H7 (cell line): ENCODE measurements around the gene BMF. TPM values are rescaled to one million over a fixed set of nuclear protein-coding genes. Genes with fewer than 3 reads are reported as not detected.
"Not testable (repeated sequence)": the region's sequence is repeated elsewhere in the genome, so short reads cannot be mapped to it uniquely, and the experiment has no call there.

Source experiments
- DNase-seq: peaks from one replicate; pipeline ENCODE4 v3.0.0; 2012
- H3K27me3 ChIP-seq: 2 replicates; pipeline ENCODE4 v1.6.0; 2011; ENCODE audit warnings: mild to moderate bottlenecking, low read length; ENCODE audit not compliant: control insufficient read depth, insufficient read depth
- H3K36me3 ChIP-seq: replicated peaks from 2 replicates; pipeline ENCODE4 v1.5.1; 2011; ENCODE audit warnings: low read length; ENCODE audit not compliant: control insufficient read depth, insufficient read depth
- H3K4me3 ChIP-seq: 2 replicates; pipeline ENCODE4 v1.5.1; 2011; ENCODE audit warnings: low read depth, mild to moderate bottlenecking, control low read depth, low read length, moderate library complexity; ENCODE audit not compliant: insufficient read depth
- total RNA-seq: library from RNA; depleted of rRNA; stranded (reverse); fragments of >200 nt; shearing (Covaris generic); gene quantifications from 2 replicates; pipeline ENCODE4 v1.2.3, GENCODE V29; 2014; rRNA removed

BMF gene
- 11.9 and 12.4 TPM in 2 replicates for total RNA-seq

- Histone ChIP-seq H3K27me3 (peaks cover 2% of the 10 kb centered on the region; the same call in 1 of the 2 replicates), H3K36me3 (no peaks in the 10 kb centered on the region; the same call in none of the 2 replicates)
Measured at GRCh38 chr15:40108855-40109735, at the start of gene BMF. BMF (minus strand) TSS chr15:40108879; CDS start chr15:40106086, 2,793 bp downstream.

DNA sequence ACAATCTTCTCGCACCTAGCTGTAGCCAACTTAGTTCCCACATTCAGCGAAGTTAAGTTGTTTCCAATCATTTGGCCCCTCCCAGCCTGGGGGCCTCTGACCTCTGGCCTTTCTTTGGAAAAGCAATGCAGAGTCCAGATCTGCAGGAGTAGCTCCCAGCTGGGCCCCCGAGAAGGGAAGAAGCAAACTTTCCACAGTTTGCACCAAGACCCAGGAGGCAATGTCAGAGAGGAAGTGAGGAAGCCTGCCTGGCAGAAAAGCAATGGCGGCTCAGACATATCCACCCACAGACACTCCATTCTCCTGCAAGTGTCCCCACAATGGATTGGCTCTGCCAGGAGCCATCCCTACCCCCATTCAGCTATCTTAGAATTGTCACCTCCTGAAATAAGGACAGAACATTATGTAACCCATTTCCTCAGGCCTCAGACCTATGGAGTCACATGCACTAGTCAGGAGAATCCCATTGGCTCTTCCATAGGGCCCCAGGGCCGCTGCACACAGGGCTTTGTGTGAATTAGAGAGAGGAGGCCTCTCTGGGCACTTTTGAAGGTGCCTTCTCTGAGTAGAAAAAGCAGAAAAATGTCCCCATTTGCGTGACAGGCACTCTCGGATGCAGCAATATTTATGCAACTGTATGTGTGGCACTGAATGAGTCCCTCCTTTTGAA is 49.2 kb upstream of the BMF start:
- peaks cover 1% of the 10 kb centered on the region; the same call in 1 of the 2 replicates for H3K36me3 ChIP-seq
- H3K4me3 ChIP-seq, result no peak overlapping the region
- DNase-seq, result no peak
- H3K27me3 ChIP-seq, result no peaks in the 10 kb centered on the region

More at GRCh38 chr15:40108855-40109735, at the start of gene BMF:
- H3K4me3 ChIP-seq, result peak within 1 kb of the TSS; percentile 77
- DNase-seq, result peak; percentile 98

DNA sequence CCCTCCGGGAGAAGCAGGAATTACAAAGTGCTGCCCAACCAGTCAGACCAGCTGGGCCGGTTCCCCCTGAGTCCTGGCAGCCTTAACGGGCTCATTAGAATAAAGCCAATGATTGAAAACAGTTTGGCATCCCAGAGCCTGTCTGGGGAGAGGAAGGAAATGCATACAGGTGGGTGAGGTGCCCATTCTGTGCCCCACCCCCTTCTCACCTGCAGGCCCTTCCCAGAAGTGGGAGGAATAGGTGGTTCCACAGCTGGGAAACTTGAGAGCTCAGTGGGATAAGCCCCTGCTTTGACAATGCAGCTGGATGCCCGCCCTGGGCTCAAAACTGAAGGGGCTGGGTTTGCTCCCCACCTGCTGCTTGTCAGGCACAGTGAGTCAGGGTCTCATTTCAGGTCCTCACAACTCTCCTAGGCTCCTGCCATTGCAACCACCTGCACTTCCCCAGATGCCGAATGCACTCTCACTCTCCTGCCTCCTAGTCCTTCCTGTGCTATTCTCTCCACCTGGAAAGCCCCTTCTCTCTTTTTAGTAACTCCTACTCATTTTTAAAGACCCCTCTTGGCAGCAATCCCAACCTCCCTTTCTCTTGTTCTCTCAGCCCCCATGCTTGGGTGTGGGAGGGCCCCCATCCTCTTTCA is 46.7 kb upstream of the BMF start:
- Histone ChIP-seq H3K36me3 (no peaks in the 10 kb centered on the region), H3K27me3 (no peaks in the 10 kb centered on the region), H3K4me3 (no peak overlapping the region)
- peak; percentile 78 for DNase-seq

DNA sequence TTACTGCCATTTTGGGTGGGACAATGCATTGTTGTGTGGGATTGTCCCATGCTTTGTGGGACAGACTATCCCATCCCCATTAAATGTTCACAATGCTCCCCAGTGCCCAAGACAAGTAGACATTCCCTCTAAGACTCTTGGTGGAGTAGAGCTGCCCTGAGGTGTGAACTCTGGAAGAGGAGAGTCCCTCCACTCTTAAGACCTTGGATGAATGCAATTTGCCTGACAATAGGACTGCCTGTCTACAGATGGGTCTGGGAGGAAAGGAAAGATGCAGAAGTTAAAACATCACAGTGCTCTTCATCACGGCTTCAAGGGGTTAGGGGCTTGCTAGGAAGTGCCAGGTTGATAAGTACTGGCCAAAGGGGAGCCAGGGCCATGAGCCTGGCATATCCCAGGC is 46.1 kb upstream of the BMF start:
- DNase-seq, H3K27me3 ChIP-seq, H3K36me3 ChIP-seq, H3K4me3 ChIP-seq: not testable (repeated sequence)

- no peak for DNase-seq
- H3K36me3 ChIP-seq, result no peaks in the 10 kb centered on the region
- no peaks in the 10 kb centered on the region for H3K27me3 ChIP-seq
- H3K4me3 ChIP-seq, result no peak overlapping the region
Measured at GRCh38 chr15:40151991-40152390, 43.3 kb upstream of the BMF start.

GRCh38 chr15:40151499-40151898 is 42.8 kb upstream of the BMF start:
- H3K36me3 ChIP-seq, result no peaks in the 10 kb centered on the region
- no peak overlapping the region for H3K4me3 ChIP-seq
- no peak for DNase-seq
- no peaks in the 10 kb centered on the region for H3K27me3 ChIP-seq

GRCh38 chr15:40150163-40150925 is 41.7 kb upstream of the BMF start:
- DNase-seq, result no peak
- H3K36me3 ChIP-seq, result no peaks in the 10 kb centered on the region
- H3K27me3 ChIP-seq, result no peaks in the 10 kb centered on the region
- H3K4me3 ChIP-seq, result no peak overlapping the region

DNA sequence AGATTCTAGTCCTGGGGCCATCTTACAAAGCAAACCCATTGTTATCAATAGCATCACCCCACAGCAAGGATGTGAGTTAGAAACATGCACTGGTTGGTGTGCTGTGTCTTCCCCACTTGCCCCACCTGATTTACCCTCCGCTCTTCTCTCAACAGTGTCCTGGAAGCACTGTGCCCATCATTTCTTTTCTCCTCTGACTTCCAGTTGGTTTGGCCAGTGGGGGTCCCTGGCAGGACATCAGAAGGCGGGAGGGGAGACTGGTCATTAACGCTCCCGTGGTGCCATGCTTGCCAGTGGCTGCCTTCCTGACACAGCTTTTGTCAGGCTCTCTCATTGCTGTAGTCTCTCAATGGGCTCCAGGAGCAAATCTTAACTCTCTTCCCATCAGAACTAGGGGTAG is 40.7 kb upstream of the BMF start:
- H3K27me3 ChIP-seq, result no peaks in the 10 kb centered on the region
- DNase-seq, result no peak
- H3K36me3 ChIP-seq, result no peaks in the 10 kb centered on the region
- no peak overlapping the region for H3K4me3 ChIP-seq

DNA sequence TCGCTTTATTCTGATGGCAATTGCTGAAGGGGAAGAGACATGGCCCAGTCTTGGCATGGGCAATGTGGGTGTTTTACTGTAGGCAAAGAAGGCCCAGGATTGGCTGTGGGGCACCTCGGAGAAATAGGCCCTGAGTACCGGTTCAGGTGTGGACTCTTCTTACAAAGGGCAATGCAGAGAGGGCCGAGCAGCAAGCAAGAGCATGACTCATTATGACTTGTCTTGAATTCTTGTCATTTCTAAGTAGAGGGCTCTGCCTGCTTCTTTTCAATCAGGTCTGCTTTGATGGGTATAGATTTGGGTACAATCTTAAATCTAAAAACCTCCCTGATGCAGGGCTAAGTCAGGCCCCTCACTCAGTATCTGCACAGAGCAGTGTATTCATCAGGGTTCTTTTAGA is 37.4 kb upstream of the BMF start:
- no peak for DNase-seq
- Histone ChIP-seq H3K27me3 (no peaks in the 10 kb centered on the region), H3K4me3 (no peak overlapping the region), H3K36me3 (no peaks in the 10 kb centered on the region)

DNA sequence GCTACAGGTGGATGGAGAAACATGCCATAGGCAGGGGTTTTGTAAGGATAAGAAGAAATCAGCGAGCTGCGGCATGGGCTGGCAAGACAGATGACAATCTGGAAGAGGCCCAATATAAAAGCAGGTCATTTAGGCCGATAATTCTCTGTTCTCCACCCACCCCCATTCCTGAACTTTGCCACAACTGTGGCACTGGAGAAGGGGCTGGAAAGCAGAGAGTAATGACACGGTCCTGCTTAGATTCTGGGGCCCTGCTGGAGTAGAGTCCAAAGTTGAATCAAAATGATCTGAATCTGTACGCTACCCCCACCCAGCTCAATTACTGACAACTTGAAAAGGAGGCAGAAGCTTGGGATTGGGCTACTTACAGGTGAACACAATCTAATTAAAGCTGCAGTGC is 33.7 kb upstream of the BMF start:
- Histone ChIP-seq H3K4me3 (no peak overlapping the region), H3K27me3 (no peaks in the 10 kb centered on the region), H3K36me3 (no peaks in the 10 kb centered on the region)
- DNase-seq, result no peak

DNA sequence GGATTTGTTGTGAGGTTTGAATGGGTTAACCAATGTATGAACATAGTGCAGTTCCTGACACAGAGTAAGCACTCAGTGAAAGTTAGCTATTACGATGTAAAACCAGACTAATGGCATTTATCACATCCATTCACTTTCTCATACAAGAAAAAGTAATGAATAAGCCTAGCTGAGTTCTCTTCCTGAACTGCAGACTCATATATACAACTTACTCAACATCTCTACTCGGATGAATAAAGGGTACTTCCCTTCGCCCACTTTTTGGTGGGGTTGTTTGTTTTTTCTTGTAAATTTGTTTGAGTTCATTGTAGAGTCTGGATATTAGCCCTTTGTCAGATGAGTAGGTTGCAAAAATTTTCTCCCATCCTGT is 29.5 kb upstream of the BMF start:
- H3K4me3 ChIP-seq, H3K27me3 ChIP-seq, DNase-seq, H3K36me3 ChIP-seq: not testable (repeated sequence)

- no peak overlapping the region for H3K4me3 ChIP-seq
- no peaks in the 10 kb centered on the region for H3K27me3 ChIP-seq
- H3K36me3 ChIP-seq, result no peaks in the 10 kb centered on the region
- DNase-seq, result peak; percentile 65
Measured at GRCh38 chr15:40137303-40138200, 28.9 kb upstream of the BMF start.

GRCh38 chr15:40136470-40137302 is 28.0 kb upstream of the BMF start:
- no peak for DNase-seq
- Histone ChIP-seq H3K27me3 (no peaks in the 10 kb centered on the region), H3K4me3 (no peak overlapping the region), H3K36me3 (no peaks in the 10 kb centered on the region)
